Measurements from ENCODE around the gene TMEM53.

Gene TMEM53

DNA sequence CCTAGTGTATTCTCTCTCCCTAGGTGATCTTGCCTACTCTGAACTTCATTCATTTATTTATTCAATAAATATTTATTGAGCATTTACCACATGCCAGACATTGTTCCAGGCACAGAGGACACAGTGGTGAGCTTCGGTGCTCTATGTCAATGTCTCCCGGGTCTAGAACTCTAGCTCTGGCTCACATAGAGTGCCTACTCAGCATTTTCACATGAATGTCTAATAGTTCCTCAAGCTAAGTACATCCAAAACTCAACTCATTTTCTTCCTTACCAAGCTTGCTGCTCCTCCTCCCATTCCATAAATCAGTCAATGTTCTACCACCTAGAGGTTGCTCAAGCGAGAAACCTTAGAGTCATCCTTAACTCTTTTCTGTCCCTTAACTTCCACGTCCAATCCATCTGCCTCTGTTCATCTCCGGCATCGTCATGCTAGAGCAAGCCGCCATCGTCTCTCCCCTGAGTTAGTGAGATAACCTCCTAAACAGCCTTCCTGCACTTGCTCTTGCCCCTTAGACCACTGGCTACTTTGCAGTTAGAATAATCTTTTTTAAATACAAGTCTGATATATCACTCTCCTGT is 67.5 kb downstream of the TMEM53 start:
- TF ChIP-seq, protein P1, sequence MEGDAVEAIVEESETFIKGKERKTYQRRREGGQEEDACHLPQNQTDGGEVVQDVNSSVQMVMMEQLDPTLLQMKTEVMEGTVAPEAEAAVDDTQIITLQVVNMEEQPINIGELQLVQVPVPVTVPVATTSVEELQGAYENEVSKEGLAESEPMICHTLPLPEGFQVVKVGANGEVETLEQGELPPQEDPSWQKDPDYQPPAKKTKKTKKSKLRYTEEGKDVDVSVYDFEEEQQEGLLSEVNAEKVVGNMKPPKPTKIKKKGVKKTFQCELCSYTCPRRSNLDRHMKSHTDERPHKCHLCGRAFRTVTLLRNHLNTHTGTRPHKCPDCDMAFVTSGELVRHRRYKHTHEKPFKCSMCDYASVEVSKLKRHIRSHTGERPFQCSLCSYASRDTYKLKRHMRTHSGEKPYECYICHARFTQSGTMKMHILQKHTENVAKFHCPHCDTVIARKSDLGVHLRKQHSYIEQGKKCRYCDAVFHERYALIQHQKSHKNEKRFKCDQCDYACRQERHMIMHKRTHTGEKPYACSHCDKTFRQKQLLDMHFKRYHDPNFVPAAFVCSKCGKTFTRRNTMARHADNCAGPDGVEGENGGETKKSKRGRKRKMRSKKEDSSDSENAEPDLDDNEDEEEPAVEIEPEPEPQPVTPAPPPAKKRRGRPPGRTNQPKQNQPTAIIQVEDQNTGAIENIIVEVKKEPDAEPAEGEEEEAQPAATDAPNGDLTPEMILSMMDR (IDR thresholded peaks at IDR 0.05; ENCODE audit: poor library complexity, severe bottlenecking), result no peak
- ATAC-seq (ENCODE audit: low read depth) (no peak), DNase-seq (ENCODE audit: low spot score) (no peak)
- H3K27me3 ChIP-seq (ENCODE audit: insufficient read depth, poor library complexity, severe bottlenecking), result no peaks in the 10 kb centered on the region
- no peak overlapping the region for H3K27ac ChIP-seq (ENCODE audit: poor library complexity, severe bottlenecking)
- peaks cover 9% of the 10 kb centered on the region for H3K4me1 ChIP-seq (ENCODE audit: insufficient read depth, poor library complexity, severe bottlenecking)
- H3K9me3 ChIP-seq (ENCODE audit: severe bottlenecking), result no peaks in the 10 kb centered on the region
- H3K4me3 ChIP-seq (ENCODE audit: severe bottlenecking), result no peak overlapping the region
- H3K36me3 ChIP-seq (ENCODE audit: low read depth), result no peaks in the 10 kb centered on the region

DNA sequence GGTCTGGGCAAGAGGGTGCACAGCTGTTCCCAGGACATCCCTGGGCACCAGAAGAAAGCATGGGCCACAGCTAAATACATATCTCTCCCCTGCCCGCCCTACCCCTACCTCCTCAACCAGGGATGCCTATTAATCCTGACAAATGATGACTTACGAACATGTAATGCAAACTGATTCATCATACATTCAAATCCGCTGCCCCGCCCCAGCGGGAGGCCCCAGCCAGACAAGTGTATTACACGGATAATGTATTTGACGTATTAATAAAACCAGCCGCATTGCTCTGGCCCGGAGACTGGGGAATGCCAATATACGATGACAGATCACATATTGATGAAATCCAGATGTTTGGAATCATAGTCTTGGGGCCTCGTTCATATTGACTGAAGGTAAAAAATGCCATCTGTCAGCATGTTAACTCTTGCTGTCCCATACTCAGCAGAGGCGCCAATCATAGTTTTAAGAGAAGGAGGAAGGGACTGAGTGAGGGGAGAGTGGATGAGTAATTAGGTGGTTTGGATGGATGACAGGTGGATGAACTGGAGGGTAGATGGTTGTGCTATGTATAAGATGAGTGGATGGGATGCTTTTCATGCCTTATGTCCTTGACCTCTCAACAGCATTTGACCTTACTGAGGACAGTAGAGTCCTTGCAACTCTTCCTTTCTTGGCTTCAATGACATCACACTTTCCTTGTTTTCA is 68.2 kb downstream of the TMEM53 start:
- TF ChIP-seq, protein P1 (IDR thresholded peaks at IDR 0.05; ENCODE audit: poor library complexity, severe bottlenecking), result no peak
- Histone ChIP-seq H3K9me3 (ENCODE audit: severe bottlenecking) (no peaks in the 10 kb centered on the region), H3K4me3 (ENCODE audit: severe bottlenecking) (no peak overlapping the region), H3K27ac (ENCODE audit: poor library complexity, severe bottlenecking) (no peak overlapping the region), H3K4me1 (ENCODE audit: insufficient read depth, poor library complexity, severe bottlenecking) (peaks cover 9% of the 10 kb centered on the region), H3K36me3 (ENCODE audit: low read depth) (no peaks in the 10 kb centered on the region), H3K27me3 (ENCODE audit: insufficient read depth, poor library complexity, severe bottlenecking) (no peaks in the 10 kb centered on the region)
- DNase-seq (ENCODE audit: low spot score) (no peak), ATAC-seq (ENCODE audit: low read depth) (peak; percentile 80)

DNA sequence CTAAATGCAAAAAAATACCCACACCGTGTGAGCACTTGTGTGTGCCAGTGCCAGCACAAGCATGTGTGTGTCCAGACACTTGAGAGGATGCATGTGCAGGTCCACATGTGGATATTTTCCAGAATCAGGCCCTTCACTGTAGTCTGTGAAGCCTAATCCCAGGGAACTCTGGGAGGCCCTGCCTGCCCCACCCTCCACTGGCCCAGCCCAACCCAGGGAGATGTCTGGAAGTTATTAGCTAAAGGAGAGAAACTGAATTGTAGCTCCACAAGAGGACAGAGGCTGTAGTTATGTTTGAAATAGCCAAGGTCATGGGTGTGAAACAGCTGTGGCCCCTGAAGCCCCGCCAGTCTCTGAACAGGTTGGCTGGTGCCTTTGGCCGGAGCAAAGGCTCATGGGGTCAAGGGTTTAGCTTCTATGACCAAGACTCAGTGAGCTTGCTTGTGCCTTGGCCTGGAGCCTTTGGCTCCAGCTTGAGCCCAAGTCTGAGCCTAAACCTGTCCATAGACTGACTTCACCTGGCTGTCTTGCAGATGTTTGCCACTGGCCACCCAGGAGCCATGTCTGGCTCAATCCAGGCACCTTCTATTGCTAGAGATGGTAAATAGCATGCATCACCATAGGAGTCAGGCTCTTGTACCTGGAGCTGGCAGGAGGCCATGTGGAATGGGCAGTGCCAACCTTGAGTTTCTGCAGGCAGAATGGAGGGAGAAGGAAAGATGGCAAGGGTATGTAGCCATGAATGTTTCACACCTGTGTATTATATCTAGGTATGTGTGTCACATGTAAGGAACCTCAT is 69.9 kb downstream of the TMEM53 start:
- ATAC-seq (ENCODE audit: low read depth) (no peak), DNase-seq (ENCODE audit: low spot score) (no peak)
- Histone ChIP-seq H3K4me1 (ENCODE audit: insufficient read depth, poor library complexity, severe bottlenecking) (peaks cover 9% of the 10 kb centered on the region), H3K9me3 (ENCODE audit: severe bottlenecking) (no peaks in the 10 kb centered on the region), H3K4me3 (ENCODE audit: severe bottlenecking) (no peak overlapping the region), H3K27me3 (ENCODE audit: insufficient read depth, poor library complexity, severe bottlenecking) (no peaks in the 10 kb centered on the region), H3K36me3 (ENCODE audit: low read depth) (no peaks in the 10 kb centered on the region), H3K27ac (ENCODE audit: poor library complexity, severe bottlenecking) (no peak overlapping the region)
- TF ChIP-seq, protein P1 (IDR thresholded peaks at IDR 0.05; ENCODE audit: poor library complexity, severe bottlenecking), result no peak

DNA sequence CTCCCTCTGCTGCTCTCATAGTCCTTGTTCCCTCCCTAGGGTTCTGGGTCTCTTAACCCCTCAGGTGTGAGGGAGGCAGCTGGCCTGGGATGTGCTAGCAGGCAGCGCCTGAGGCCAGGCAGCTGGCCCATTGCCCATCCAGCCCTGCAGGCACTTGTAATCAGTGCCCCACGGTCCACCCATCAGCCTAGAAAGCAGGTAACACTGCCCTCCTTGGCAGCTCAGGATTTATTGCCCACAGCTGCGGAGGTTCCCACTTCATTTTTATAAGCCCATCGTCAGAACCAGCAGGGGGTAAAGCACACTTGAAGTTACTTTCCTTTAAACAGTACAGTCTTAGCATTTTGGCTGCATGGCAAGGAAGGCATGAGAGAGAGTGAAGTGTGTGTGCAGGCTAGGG is 70.6 kb downstream of the TMEM53 start:
- Histone ChIP-seq H3K4me1 (ENCODE audit: insufficient read depth, poor library complexity, severe bottlenecking) (peaks cover 9% of the 10 kb centered on the region), H3K9me3 (ENCODE audit: severe bottlenecking) (no peaks in the 10 kb centered on the region), H3K27ac (ENCODE audit: poor library complexity, severe bottlenecking) (no peak overlapping the region), H3K4me3 (ENCODE audit: severe bottlenecking) (no peak overlapping the region), H3K27me3 (ENCODE audit: insufficient read depth, poor library complexity, severe bottlenecking) (no peaks in the 10 kb centered on the region), H3K36me3 (ENCODE audit: low read depth) (no peaks in the 10 kb centered on the region)
- 0 out of 3 replicates have a peak, but pooled peaks have one; percentile 26 for ATAC-seq (ENCODE audit: low read depth)
- no peak for DNase-seq (ENCODE audit: low spot score)
- TF ChIP-seq, protein P1 (IDR thresholded peaks at IDR 0.05; ENCODE audit: poor library complexity, severe bottlenecking), result no peak
